22Rv1 (cell line): ENCODE measurements around the gene MTAP.

Experiments
- H3K27ac ChIP-seq: fragments of 450-650 bp; 2 replicates; pipeline ENCODE4 v1.5.1; 2017
- ZFX ChIP-seq: fragments of 450-650 bp; IDR thresholded peaks from 2 replicates; pipeline ENCODE4 v1.6.1; 2017; ENCODE audit warnings: antibody characterized with exemption, borderline replicate concordance
- TF ChIP-seq, protein P1 (sequence below): fragments of 450-650 bp; IDR thresholded peaks from 2 replicates; pipeline ENCODE4 v1.5.1; 2017; ENCODE audit warnings: mild to moderate bottlenecking

The MTAP gene

GRCh38 chr9:21889673-21890072, 87.2 kb downstream of the MTAP start:
- TF ChIP-seq ZFX: no peak
- TF ChIP-seq, protein P1, sequence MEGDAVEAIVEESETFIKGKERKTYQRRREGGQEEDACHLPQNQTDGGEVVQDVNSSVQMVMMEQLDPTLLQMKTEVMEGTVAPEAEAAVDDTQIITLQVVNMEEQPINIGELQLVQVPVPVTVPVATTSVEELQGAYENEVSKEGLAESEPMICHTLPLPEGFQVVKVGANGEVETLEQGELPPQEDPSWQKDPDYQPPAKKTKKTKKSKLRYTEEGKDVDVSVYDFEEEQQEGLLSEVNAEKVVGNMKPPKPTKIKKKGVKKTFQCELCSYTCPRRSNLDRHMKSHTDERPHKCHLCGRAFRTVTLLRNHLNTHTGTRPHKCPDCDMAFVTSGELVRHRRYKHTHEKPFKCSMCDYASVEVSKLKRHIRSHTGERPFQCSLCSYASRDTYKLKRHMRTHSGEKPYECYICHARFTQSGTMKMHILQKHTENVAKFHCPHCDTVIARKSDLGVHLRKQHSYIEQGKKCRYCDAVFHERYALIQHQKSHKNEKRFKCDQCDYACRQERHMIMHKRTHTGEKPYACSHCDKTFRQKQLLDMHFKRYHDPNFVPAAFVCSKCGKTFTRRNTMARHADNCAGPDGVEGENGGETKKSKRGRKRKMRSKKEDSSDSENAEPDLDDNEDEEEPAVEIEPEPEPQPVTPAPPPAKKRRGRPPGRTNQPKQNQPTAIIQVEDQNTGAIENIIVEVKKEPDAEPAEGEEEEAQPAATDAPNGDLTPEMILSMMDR: no peak

GRCh38 chr9:21890696-21891095, 88.3 kb downstream of the MTAP start:
- no peak for TF ChIP-seq ZFX
- TF ChIP-seq, protein P1: no peak
- H3K27ac ChIP-seq: no peak overlapping the region

More at GRCh38 chr9:21889673-21890072, 87.2 kb downstream of the MTAP start:
- no peak overlapping the region for H3K27ac ChIP-seq

DNA sequence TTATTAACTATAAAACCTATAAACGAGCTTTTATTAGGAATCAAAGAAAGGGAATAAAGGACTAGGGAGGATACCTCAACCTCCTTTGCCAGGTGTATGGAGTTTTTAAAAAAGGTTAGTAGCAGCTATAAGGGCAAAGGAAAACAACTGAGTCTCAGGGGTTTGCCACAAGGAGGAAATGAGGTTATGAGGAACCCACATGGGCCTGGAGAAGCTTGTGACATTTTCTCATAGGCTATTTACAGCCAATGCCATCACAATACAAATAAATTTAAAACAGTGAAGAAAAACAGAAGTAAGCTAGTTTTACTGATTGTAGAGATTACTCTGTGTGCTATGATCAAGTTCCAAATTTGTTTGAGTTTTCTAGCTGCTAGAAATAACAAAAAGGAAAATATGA, 99.1 kb downstream of the MTAP start:
- no peak for TF ChIP-seq ZFX
- TF ChIP-seq, protein P1: no peak
- H3K27ac ChIP-seq: no peak overlapping the region

- no peak overlapping the region for H3K27ac ChIP-seq
- no peak for TF ChIP-seq ZFX
- TF ChIP-seq, protein P1: no peak
Observed at GRCh38 chr9:21902136-21902535, 99.7 kb downstream of the MTAP start.

GRCh38 chr9:21903380-21903965, 101.0 kb downstream of the MTAP start:
- TF ChIP-seq ZFX: no peak
- TF ChIP-seq, protein P1: no peak
- H3K27ac ChIP-seq: no peak overlapping the region

DNA sequence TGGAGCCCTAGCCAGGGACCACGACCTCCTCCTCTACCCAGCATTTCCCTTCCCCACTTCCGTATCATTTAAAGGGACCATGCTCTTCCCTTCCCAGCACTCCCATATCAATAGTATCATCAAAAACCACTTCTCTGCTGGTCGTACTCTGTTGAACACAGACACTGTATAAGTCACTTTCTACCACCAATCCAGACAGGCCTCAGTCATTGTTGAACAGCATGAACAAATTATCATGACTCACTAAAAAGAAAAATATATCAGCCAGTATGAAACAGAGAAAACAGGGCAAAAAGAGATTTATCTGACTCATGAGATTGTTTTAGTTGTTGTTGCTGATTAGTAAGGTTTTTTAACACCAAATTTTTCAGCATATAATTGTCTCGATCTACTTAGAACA, 101.9 kb downstream of the MTAP start:
- H3K27ac ChIP-seq: no peak overlapping the region
- TF ChIP-seq ZFX: no peak
- TF ChIP-seq, protein P1: no peak

GRCh38 chr9:21904776-21905175, 102.3 kb downstream of the MTAP start:
- no peak for TF ChIP-seq ZFX
- TF ChIP-seq, protein P1: no peak
- H3K27ac ChIP-seq: no peak overlapping the region
